OCI-LY7 (cell line): Measurements from ENCODE around the gene TANC2. TPM values are rescaled to one million over a fixed set of nuclear protein-coding genes. Genes with fewer than 3 reads are reported as not detected.

Experiments
- BruUV-seq: library from RNA; stranded (reverse); fragments of 400-500 nt; replicated peaks from 2 replicates; lab custom pipeline; 2021; lab: Mats Ljungman, UMichigan
- CTCF ChIA-PET: fragments of 300-600 bp; sonication (Branson Sonifier 250); formaldehyde crosslinking; loops from one replicate; lab custom pipeline; 2022; ENCODE audit warnings: antibody characterized with exemption; ENCODE audit not compliant: unreplicated experiment; lab: Charles Lee
- POLR2A ChIA-PET: fragments of 300-600 bp; sonication (Branson Sonifier 250); formaldehyde crosslinking; loops from one replicate; lab custom pipeline; 2022; ENCODE audit warnings: antibody characterized with exemption; lab: Charles Lee
- DNase-seq: peaks from one replicate; pipeline ENCODE4 v3.0.0-alpha.2; 2015; ENCODE audit warnings: low spot score
- H2AFZ ChIP-seq: fragments of 200-600 bp; sonication (generic), shearing (Covaris generic); 2 replicates; pipeline ENCODE4 v1.6.1; 2014; ENCODE audit warnings: mild to moderate bottlenecking, antibody characterized with exemption, low read length, moderate library complexity
- H3K27ac ChIP-seq: fragments of 200-600 bp; sonication (generic); 2 replicates; pipeline ENCODE4 v1.5.1; 2014; ENCODE audit warnings: mixed run types, low read depth, mild to moderate bottlenecking, moderate library complexity, low read length, inconsistent platforms; ENCODE audit not compliant: poor library complexity, severe bottlenecking
- H3K36me3 ChIP-seq: fragments of 200-600 bp; sonication (generic); 2 replicates; pipeline ENCODE4 v1.6.1; 2014; ENCODE audit warnings: mild to moderate bottlenecking, antibody characterized with exemption, low read length, moderate library complexity, mixed read lengths; ENCODE audit not compliant: insufficient read depth
- H3K4me1 ChIP-seq: fragments of 200-600 bp; sonication (generic); 2 replicates; pipeline ENCODE4 v1.5.1; 2014; ENCODE audit warnings: mild to moderate bottlenecking, low read length; ENCODE audit not compliant: insufficient read depth, poor library complexity, severe bottlenecking
- H3K4me2 ChIP-seq: fragments of 200-600 bp; sonication (generic); 2 replicates; pipeline ENCODE4 v1.6.1; 2014; ENCODE audit warnings: mild to moderate bottlenecking, low read length
- H3K4me3 ChIP-seq: fragments of 200-600 bp; sonication (generic); 2 replicates; pipeline ENCODE4 v1.5.1; 2014; ENCODE audit warnings: mild to moderate bottlenecking, low read depth, low read length; ENCODE audit not compliant: poor library complexity, severe bottlenecking
- H3K79me2 ChIP-seq: fragments of 200-600 bp; sonication (generic); 2 replicates; pipeline ENCODE4 v1.6.1; 2016; ENCODE audit warnings: low read depth, mild to moderate bottlenecking, low read length, moderate library complexity, mixed read lengths; ENCODE audit not compliant: insufficient read depth
- H3K9me2 ChIP-seq: fragments of 200-600 bp; sonication (generic); 2 replicates; pipeline ENCODE4 v1.6.1; 2016; ENCODE audit warnings: mild to moderate bottlenecking, low read length, mixed read lengths; ENCODE audit not compliant: insufficient read depth
- H3K9me3 ChIP-seq: fragments of 200-600 bp; sonication (generic); 2 replicates; pipeline ENCODE4 v1.6.1; 2014; ENCODE audit warnings: mild to moderate bottlenecking, mixed run types, low read length, mixed read lengths
- H4K20me1 ChIP-seq: fragments of 200-600 bp; sonication (generic); 2 replicates; pipeline ENCODE4 v1.6.1; 2014; ENCODE audit warnings: mild to moderate bottlenecking, antibody characterized with exemption, low read length, moderate library complexity, mixed read lengths; ENCODE audit not compliant: insufficient read depth
- CTCF ChIP-seq: fragments of 200-600 bp; sonication (generic); conservative IDR thresholded peaks from 2 replicates; pipeline ENCODE4 v1.5.1; 2014; ENCODE audit warnings: mild to moderate bottlenecking, antibody characterized with exemption, low read length, moderate library complexity, mixed read lengths
- EZH2phosphoT487 ChIP-seq: fragments of 200-600 bp; sonication (generic); IDR thresholded peaks from 2 replicates; pipeline ENCODE4 v1.6.1; 2018; ENCODE audit warnings: low read depth, borderline replicate concordance, mild to moderate bottlenecking, mixed run types, antibody characterized with exemption, low read length, moderate library complexity, mixed read lengths
- intact Hi-C: fragments of 100-400 bp; cut with micrococcal nuclease; formaldehyde crosslinking; loops from one replicate; pipeline ENCODE4 v1.10.0; 2022; ENCODE audit not compliant: unreplicated experiment
- total RNA-seq, 2 experiments: library from RNA; depleted of rRNA in 1 of 2; stranded (reverse); fragments of >200 nt in 1 of 2; shearing (Covaris generic) in 1 of 2; gene quantifications; 2 replicates each; pipeline ENCODE4 v1.2.3, GENCODE V29; 2014 to 2022

Gene TANC2
- total RNA-seq, 2 experiments from 2014 or later, result 9.6 to 14.5 TPM

GRCh38 chr17:62923258-62924150 is 42.5 kb upstream of the TANC2 start:
- H3K36me3 ChIP-seq, result no peaks in the 10 kb centered on the region
- no peak overlapping the region for H2AFZ ChIP-seq
- intact Hi-C loops, result no loop called here
- no peak overlapping the region for H3K27ac ChIP-seq
- no peak for TF ChIP-seq EZH2phosphoT487
- no peak for TF ChIP-seq CTCF
- BruUV-seq, result no TSS peak
- no peaks in the 10 kb centered on the region for H3K79me2 ChIP-seq
- no peak overlapping the region for H3K4me3 ChIP-seq
- ChIA-PET CTCF (no interaction called here), POLR2A (interaction anchor here (0.5 to 0.6 kb wide), 2 partner anchors 60 to 552 kb away, joined by 3 read pairs; no protein-coding TSS in a partner anchor)
- H4K20me1 ChIP-seq, result no peaks in the 10 kb centered on the region
- no peaks in the 10 kb centered on the region for H3K9me2 ChIP-seq
- no peak overlapping the region for H3K4me2 ChIP-seq
- DNase-seq, result no peak
- no peaks in the 10 kb centered on the region for H3K9me3 ChIP-seq
- H3K4me1 ChIP-seq, result no peaks in the 10 kb centered on the region

- POLR2A ChIA-PET, result no interaction called here
Measured at GRCh38 chr17:62925267-62925836, 40.7 kb upstream of the TANC2 start.

More at GRCh38 chr17:62925267-62925836, 40.7 kb upstream of the TANC2 start:
- Histone ChIP-seq H3K9me3 (no peaks in the 10 kb centered on the region), H3K4me3 (no peak overlapping the region), H2AFZ (no peak overlapping the region), H3K4me2 (no peak overlapping the region), H3K4me1 (no peaks in the 10 kb centered on the region), H3K36me3 (no peaks in the 10 kb centered on the region), H3K9me2 (no peaks in the 10 kb centered on the region), H3K27ac (no peak overlapping the region), H3K79me2 (no peaks in the 10 kb centered on the region), H4K20me1 (no peaks in the 10 kb centered on the region)
- CTCF ChIA-PET, result no interaction called here
- BruUV-seq, result no TSS peak
- TF ChIP-seq EZH2phosphoT487 (no peak), CTCF (no peak)
- intact Hi-C loops, result no loop called here
- no peak for DNase-seq
